GM21526 (cell line): Measurements from ENCODE around the gene CACNA1H.
"Not testable (repeated sequence)": the region's sequence is repeated elsewhere in the genome, so short reads cannot be mapped to it uniquely, and the experiment has no call there.

Experiments used
- ATAC-seq: cut with Tn5 transposase; IDR thresholded peaks from one replicate; pipeline ENCODE4 v1.9.1; 2021; ENCODE audit warnings: moderate library complexity; ENCODE audit not compliant: unreplicated experiment, low FRiP score

Gene CACNA1H

GRCh38 chr16:1261131-1261892, 108.4 kb downstream of the CACNA1H start:
- ATAC-seq = no peak

- no peak for ATAC-seq
These were observed 109.4 kb downstream of the CACNA1H start for GRCh38 chr16:1262210-1262845.

- no peak for ATAC-seq
These were observed 109.9 kb downstream of the CACNA1H start for GRCh38 chr16:1262846-1263221.

- no peak for ATAC-seq
These were observed 110.9 kb downstream of the CACNA1H start for GRCh38 chr16:1263591-1264344.

DNA sequence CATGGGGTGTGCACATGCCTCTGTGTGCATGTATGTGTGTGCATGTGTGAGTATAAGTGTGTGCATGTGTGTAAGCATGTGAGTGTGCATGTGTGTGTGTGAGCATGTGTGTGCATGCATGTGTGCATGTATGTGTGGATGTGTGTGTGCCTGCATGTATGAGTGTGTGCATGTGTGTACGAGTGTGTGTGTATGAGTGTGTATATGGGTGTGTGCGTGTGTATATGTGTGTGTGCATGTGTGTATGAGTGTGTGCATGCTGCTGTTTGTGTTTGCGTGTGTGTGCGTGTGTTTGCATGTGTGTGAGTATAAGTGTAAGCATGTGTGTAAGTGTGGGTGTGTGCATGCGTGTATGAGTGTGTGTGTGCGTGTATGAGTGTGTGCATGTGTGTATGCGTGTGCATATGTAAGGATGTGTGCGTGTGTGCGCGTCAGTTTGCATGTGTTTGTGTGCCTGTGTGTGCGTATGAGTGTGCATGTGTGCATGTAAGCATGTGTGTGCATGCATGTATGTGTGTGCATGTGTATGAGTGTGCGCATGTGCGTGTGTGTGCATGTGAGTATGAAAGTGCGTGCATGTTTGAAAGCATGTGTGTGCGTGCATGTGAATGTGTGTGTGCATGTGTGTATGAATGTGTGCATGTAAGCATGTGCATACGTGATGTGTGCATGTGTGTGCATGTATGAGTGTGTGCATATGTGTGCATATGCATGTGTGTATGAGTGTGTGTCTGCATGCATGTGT, 111.6 kb downstream of the CACNA1H start:
- ATAC-seq = no peak

- ATAC-seq = no peak
These were observed 112.3 kb downstream of the CACNA1H start for GRCh38 chr16:1265090-1265630.

GRCh38 chr16:1265826-1266225, 112.9 kb downstream of the CACNA1H start:
- no peak for ATAC-seq

GRCh38 chr16:1269418-1269817, 116.5 kb downstream of the CACNA1H start:
- ATAC-seq = not testable (repeated sequence)

GRCh38 chr16:1271380-1271723, 118.4 kb downstream of the CACNA1H start:
- ATAC-seq = no peak
